ENCODE results near the gene GJC1. TPM values are rescaled to one million over a fixed set of nuclear protein-coding genes. Genes with fewer than 3 reads are reported as not detected.
A peak's percentile ranks its signal among the peaks of the same experiment; 100 is the strongest.

The GJC1 gene
- total RNA-seq, 1 donor from 2014 or later, result 0.53 TPM

GRCh38 chr17:44796731-44797130 is 33.4 kb downstream of the GJC1 start:
- DNase-seq (ENCODE audit: low read depth), result no peak

GRCh38 chr17:44795928-44796327 is 34.2 kb downstream of the GJC1 start:
- FAIRE-seq (no peak), DNase-seq (ENCODE audit: low read depth) (no peak)
- H3K4me3 ChIP-seq (ENCODE audit: low read depth, low read length), result no peak overlapping the region
- H3K27me3 ChIP-seq (ENCODE audit: control insufficient read depth, insufficient read depth, low read length), result no peaks in the 10 kb centered on the region
- TF ChIP-seq CTCF (IDR thresholded peaks at IDR 0.05; ENCODE audit: insufficient read depth, low read length, severe bottlenecking), result no peak
- no peaks in the 10 kb centered on the region for H3K36me3 ChIP-seq (ENCODE audit: control insufficient read depth, insufficient read depth, low read length)

More at GRCh38 chr17:44796731-44797130, 33.4 kb downstream of the GJC1 start:
- Histone ChIP-seq H3K4me3 (ENCODE audit: low read depth, low read length) (no peak overlapping the region), H3K27me3 (ENCODE audit: control insufficient read depth, insufficient read depth, low read length) (no peaks in the 10 kb centered on the region), H3K36me3 (ENCODE audit: control insufficient read depth, insufficient read depth, low read length) (no peaks in the 10 kb centered on the region)
- no peak for FAIRE-seq
- TF ChIP-seq CTCF (IDR thresholded peaks at IDR 0.05; ENCODE audit: insufficient read depth, low read length, severe bottlenecking), result no peak

GRCh38 chr17:44795421-44795820 is 34.7 kb downstream of the GJC1 start:
- H3K36me3 ChIP-seq (ENCODE audit: control insufficient read depth, insufficient read depth, low read length), result no peaks in the 10 kb centered on the region
- no peak for FAIRE-seq
- no peak overlapping the region for H3K4me3 ChIP-seq (ENCODE audit: low read depth, low read length)
- H3K27me3 ChIP-seq (ENCODE audit: control insufficient read depth, insufficient read depth, low read length), result no peaks in the 10 kb centered on the region
- TF ChIP-seq CTCF (IDR thresholded peaks at IDR 0.05; ENCODE audit: insufficient read depth, low read length, severe bottlenecking), result no peak
- no peak for DNase-seq (ENCODE audit: low read depth)

GRCh38 chr17:44794851-44795413 is 35.2 kb downstream of the GJC1 start:
- H3K27me3 ChIP-seq (ENCODE audit: control insufficient read depth, insufficient read depth, low read length), result no peaks in the 10 kb centered on the region
- no peak overlapping the region for H3K4me3 ChIP-seq (ENCODE audit: low read depth, low read length)
- TF ChIP-seq CTCF (IDR thresholded peaks at IDR 0.05; ENCODE audit: insufficient read depth, low read length, severe bottlenecking), result no peak
- FAIRE-seq, result no peak
- DNase-seq (ENCODE audit: low read depth), result peak; percentile 89
- H3K36me3 ChIP-seq (ENCODE audit: control insufficient read depth, insufficient read depth, low read length), result no peaks in the 10 kb centered on the region

- Histone ChIP-seq H3K27me3 (ENCODE audit: control insufficient read depth, insufficient read depth, low read length) (no peaks in the 10 kb centered on the region), H3K36me3 (ENCODE audit: control insufficient read depth, insufficient read depth, low read length) (no peaks in the 10 kb centered on the region), H3K4me3 (ENCODE audit: low read depth, low read length) (no peak overlapping the region)
- DNase-seq (ENCODE audit: low read depth), result no peak
- no peak for FAIRE-seq
- no peak for TF ChIP-seq CTCF (IDR thresholded peaks at IDR 0.05; ENCODE audit: insufficient read depth, low read length, severe bottlenecking)
Measured at GRCh38 chr17:44793885-44794842, 35.9 kb downstream of the GJC1 start.

Data from bronchial epithelial cell (primary cell).